ENCODE results near the gene MAPK6. TPM values are rescaled to one million over a fixed set of nuclear protein-coding genes. Genes with fewer than 3 reads are reported as not detected.
A peak's percentile ranks its signal among the peaks of the same experiment; 100 is the strongest.

Gene MAPK6
- total RNA-seq, 1 donor = 135 TPM

DNA sequence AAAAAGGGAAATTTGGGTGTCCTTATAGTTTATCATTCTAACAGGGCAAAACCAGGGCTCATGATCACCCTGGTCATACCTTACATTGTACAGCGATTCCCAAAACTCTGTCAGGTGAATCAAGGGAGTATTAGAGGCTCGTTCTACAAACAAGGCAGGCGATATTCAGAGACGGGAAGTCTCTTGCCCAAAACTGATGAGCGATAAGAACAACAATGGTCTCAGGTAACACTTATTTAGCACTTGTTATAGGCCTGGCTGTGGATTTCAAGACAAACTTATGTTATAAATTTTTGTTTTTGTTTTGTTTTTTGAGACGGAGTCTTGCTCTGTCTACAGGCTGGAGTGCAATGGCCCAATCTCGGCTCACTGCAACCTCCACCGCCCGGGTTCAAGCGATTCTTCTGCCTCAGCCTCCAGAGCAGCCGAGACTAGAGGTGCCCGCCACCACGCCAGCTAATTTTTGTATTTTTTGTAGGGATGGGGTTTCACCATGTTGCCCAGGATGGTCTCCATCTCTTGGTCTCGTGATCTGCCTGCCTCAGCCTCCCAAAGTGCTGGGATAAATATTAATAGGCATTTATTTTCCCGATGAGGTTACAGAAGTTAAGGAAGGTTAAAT is 80.7 kb downstream of the MAPK6 start:
- TF ChIP-seq, protein P1, sequence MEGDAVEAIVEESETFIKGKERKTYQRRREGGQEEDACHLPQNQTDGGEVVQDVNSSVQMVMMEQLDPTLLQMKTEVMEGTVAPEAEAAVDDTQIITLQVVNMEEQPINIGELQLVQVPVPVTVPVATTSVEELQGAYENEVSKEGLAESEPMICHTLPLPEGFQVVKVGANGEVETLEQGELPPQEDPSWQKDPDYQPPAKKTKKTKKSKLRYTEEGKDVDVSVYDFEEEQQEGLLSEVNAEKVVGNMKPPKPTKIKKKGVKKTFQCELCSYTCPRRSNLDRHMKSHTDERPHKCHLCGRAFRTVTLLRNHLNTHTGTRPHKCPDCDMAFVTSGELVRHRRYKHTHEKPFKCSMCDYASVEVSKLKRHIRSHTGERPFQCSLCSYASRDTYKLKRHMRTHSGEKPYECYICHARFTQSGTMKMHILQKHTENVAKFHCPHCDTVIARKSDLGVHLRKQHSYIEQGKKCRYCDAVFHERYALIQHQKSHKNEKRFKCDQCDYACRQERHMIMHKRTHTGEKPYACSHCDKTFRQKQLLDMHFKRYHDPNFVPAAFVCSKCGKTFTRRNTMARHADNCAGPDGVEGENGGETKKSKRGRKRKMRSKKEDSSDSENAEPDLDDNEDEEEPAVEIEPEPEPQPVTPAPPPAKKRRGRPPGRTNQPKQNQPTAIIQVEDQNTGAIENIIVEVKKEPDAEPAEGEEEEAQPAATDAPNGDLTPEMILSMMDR (IDR thresholded peaks at IDR 0.05; ENCODE audit: insufficient read depth, low read depth, low read length) = no peak
- no peak for DNase-seq (ENCODE audit: low read depth)
- no peak overlapping the region for H3K4me3 ChIP-seq (ENCODE audit: low read depth, low read length)

DNA sequence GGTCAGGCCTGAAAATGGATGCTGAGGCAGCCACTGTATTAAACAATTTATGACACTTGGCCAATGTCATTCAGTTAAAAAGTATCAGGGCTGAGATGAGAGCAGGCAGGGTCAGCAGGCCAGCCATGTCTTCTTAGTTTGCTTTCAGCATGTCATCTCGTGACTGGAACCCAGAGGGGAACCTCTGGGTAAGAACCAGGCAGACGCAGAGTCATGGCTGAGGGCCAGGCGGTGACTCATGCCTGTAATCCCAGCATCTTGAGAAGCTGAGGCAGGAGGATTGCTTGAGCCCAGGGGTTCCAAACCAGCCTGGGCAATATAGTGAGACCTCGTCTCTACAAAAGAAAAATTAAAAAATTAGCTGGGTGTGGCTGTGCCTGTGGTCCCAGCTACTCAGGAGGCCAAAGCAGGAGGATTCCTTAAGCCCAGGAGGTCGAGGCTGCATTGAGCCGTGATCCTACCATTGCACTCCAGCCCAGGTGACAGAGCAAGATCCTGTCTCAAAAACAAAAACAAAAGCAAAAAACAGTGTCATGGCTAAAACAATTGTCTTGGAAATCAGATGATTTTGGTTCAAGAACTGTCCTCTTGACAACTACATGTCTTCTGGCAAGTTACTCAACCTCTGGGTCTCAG is 81.9 kb downstream of the MAPK6 start:
- no peak overlapping the region for H3K4me3 ChIP-seq (ENCODE audit: low read depth, low read length)
- TF ChIP-seq, protein P1 (IDR thresholded peaks at IDR 0.05; ENCODE audit: insufficient read depth, low read depth, low read length) = no peak
- DNase-seq (ENCODE audit: low read depth) = peak; percentile 97

DNA sequence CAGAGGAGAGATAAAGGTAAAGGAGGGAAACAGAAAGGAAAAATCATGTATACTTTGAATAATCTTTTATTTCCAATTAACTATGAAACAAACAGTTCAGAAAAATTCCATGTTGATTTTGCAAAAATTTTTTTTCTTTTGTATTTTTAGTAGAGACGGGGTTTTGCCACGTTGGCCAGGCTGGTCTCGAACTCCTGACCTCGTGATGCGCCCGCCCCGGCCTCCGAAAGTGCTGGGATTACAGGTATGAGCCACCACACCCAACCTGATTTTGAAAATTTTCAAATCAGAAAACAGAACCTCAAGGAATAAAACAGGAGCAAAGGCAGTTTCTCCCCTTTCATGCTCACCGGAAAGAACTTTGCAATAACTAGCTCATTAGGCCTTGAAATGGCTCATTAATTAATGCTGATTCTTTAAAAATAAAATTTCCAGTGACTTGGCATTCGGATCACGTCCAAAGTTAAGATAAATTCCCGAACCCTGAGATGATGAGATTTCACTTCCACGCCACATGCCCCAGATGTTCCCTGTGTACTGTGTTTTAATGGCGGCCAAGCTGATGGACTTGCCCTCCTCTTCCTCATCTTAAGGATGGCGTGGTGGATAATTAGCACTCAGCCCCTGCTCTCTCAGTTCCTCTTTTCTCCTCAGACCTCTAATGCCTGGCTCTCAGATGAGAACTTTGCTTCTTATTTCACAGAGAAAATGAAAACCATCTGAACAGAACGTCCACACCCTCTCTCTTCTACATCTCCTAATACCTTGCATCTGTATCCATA is 82.7 kb downstream of the MAPK6 start:
- TF ChIP-seq, protein P1 (IDR thresholded peaks at IDR 0.05; ENCODE audit: insufficient read depth, low read depth, low read length) = no peak
- DNase-seq (ENCODE audit: low read depth) = no peak
- no peak overlapping the region for H3K4me3 ChIP-seq (ENCODE audit: low read depth, low read length)

DNA sequence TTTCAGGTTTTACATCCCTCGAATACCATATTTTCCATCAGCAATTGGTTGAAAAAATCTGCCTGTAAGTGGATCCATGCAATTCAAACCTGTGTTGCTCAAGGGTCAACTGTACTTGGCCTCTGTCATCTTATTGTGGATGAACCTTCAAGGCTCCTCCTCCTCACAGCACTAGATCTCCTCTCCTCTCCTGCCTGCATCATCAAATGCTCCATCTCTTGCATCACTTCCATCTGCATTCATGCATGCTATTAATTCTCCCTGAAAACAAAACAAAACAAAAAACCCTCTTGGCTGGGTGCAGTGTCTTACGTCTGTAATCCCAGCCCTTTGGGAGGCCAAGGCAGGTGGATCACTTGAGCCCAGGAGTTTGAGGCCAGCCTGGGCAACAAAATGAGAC is 83.4 kb downstream of the MAPK6 start:
- peak; percentile 96 for DNase-seq (ENCODE audit: low read depth)
- TF ChIP-seq, protein P1 (IDR thresholded peaks at IDR 0.05; ENCODE audit: insufficient read depth, low read depth, low read length) = no peak
- H3K4me3 ChIP-seq (ENCODE audit: low read depth, low read length) = no peak overlapping the region

DNA sequence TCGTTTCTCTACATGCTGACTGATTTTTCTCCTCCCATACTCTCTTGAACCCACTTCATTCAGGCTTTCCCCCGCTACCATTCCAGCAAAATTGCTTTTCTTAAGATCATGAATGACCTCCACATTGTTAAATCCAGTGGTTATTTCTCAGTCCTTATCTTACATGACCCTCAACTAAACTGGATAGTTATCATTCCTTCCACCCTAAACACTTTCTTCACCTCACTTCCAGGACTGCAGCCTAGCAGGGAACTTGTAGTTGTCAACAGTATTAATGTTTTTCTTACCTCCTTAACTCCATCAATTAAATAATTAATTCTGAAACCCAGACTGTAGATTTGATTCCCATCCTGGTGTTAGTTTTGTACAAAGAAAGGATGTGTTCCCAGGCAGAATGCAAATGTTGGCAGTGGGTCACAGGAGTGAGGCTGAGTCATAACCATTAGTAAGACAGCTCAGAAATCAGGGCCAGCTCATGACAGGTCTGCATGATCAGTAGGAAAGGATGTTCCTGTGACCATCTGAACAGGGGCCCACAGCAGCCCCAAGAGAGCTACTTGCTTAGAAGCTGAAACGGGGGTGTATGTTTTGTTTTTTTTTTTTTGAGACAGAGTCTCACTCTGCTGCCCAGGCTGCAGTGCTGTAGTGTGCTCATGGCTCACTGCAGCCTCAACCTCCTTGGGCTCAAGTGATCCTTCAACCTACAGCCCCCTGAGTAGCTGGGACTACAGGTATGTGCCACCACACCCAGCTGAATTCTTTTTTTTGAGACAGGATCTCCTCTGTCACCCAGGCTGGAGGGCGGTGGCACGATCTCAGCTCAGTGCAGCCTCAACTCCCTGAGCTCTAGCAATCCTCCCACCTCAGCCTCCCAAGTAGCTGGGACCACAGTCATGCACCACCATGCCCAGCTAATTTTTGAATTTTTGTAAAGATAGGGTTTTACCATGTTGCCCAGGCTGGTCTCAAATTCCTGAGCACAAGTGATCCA is 84.5 kb downstream of the MAPK6 start:
- H3K4me3 ChIP-seq (ENCODE audit: low read depth, low read length) = no peak overlapping the region
- TF ChIP-seq, protein P1 (IDR thresholded peaks at IDR 0.05; ENCODE audit: insufficient read depth, low read depth, low read length) = no peak

DNA sequence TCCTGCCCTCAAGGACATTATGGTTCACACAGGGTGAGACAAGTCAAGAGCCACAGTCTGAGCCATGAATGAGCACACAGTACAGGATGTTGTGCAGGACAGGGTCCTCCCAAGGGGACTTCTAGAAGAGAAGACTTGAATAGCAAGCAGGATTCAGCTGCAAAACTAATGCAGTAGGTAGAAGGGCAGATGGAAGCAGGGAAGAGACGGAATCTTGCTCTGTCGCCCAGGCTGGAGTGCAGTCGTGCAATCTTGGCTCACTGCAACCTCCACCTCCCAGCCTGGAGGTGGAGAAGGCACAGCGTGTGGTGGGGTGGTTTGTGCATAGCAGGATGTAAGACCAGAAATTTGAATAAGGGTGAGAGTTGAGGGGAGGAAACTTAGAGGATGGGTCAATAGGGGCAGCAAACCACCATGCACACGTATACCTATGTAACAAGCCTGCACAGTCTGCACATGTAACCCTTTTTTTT is 85.5 kb downstream of the MAPK6 start:
- no peak for DNase-seq (ENCODE audit: low read depth)
- TF ChIP-seq, protein P1 (IDR thresholded peaks at IDR 0.05; ENCODE audit: insufficient read depth, low read depth, low read length) = no peak
- no peak overlapping the region for H3K4me3 ChIP-seq (ENCODE audit: low read depth, low read length)

More for the DNA sequence above, 84.5 kb downstream of the MAPK6 start:
- peak; percentile 96 for DNase-seq (ENCODE audit: low read depth)
